Measurements from ENCODE around the gene CEP104.

GRCh38 chr1:3889936-3890335, 32.9 kb upstream of the CEP104 start:
- TF ChIP-seq EZH2 (IDR thresholded peaks at IDR 0.05; ENCODE audit: insufficient read depth, poor library complexity, severe bottlenecking) (no peak), EZH2phosphoT487 (IDR thresholded peaks at IDR 0.05; ENCODE audit: insufficient read depth, low read depth) (no peak)
